ENCODE results near the gene DPEP1.

- TF ChIP-seq RAD21 (IDR thresholded peaks at IDR 0.05) (no peak), YY1 (IDR thresholded peaks at IDR 0.05) (no peak), ATF3 (IDR thresholded peaks at IDR 0.05) (no peak), SP1 (IDR thresholded peaks at IDR 0.05) (no peak), EGR1 (IDR thresholded peaks at IDR 0.05; ENCODE audit: low read depth in 2 of 2) (no peak), RXRA (IDR thresholded peaks at IDR 0.05) (no peak), GABPA (IDR thresholded peaks at IDR 0.05 in 1 of 2, conservative IDR thresholded peaks at IDR 0.05 in 1 of 2) (no peak), TAF1 (conservative IDR thresholded peaks at IDR 0.05) (no peak), ZBTB33 (IDR thresholded peaks at IDR 0.05) (no peak), HNF4G (IDR thresholded peaks at IDR 0.05) (no peak), JUND (IDR thresholded peaks at IDR 0.05) (no peak)
- TF ChIP-seq, protein P1, sequence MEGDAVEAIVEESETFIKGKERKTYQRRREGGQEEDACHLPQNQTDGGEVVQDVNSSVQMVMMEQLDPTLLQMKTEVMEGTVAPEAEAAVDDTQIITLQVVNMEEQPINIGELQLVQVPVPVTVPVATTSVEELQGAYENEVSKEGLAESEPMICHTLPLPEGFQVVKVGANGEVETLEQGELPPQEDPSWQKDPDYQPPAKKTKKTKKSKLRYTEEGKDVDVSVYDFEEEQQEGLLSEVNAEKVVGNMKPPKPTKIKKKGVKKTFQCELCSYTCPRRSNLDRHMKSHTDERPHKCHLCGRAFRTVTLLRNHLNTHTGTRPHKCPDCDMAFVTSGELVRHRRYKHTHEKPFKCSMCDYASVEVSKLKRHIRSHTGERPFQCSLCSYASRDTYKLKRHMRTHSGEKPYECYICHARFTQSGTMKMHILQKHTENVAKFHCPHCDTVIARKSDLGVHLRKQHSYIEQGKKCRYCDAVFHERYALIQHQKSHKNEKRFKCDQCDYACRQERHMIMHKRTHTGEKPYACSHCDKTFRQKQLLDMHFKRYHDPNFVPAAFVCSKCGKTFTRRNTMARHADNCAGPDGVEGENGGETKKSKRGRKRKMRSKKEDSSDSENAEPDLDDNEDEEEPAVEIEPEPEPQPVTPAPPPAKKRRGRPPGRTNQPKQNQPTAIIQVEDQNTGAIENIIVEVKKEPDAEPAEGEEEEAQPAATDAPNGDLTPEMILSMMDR (IDR thresholded peaks at IDR 0.05; ENCODE audit: low read depth, low read length, missing input control): no peak
- TF ChIP-seq, protein P2, sequence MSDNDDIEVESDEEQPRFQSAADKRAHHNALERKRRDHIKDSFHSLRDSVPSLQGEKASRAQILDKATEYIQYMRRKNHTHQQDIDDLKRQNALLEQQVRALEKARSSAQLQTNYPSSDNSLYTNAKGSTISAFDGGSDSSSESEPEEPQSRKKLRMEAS (IDR thresholded peaks at IDR 0.05): no peak
- TF ChIP-seq, protein P3, sequence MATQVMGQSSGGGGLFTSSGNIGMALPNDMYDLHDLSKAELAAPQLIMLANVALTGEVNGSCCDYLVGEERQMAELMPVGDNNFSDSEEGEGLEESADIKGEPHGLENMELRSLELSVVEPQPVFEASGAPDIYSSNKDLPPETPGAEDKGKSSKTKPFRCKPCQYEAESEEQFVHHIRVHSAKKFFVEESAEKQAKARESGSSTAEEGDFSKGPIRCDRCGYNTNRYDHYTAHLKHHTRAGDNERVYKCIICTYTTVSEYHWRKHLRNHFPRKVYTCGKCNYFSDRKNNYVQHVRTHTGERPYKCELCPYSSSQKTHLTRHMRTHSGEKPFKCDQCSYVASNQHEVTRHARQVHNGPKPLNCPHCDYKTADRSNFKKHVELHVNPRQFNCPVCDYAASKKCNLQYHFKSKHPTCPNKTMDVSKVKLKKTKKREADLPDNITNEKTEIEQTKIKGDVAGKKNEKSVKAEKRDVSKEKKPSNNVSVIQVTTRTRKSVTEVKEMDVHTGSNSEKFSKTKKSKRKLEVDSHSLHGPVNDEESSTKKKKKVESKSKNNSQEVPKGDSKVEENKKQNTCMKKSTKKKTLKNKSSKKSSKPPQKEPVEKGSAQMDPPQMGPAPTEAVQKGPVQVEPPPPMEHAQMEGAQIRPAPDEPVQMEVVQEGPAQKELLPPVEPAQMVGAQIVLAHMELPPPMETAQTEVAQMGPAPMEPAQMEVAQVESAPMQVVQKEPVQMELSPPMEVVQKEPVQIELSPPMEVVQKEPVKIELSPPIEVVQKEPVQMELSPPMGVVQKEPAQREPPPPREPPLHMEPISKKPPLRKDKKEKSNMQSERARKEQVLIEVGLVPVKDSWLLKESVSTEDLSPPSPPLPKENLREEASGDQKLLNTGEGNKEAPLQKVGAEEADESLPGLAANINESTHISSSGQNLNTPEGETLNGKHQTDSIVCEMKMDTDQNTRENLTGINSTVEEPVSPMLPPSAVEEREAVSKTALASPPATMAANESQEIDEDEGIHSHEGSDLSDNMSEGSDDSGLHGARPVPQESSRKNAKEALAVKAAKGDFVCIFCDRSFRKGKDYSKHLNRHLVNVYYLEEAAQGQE (IDR thresholded peaks at IDR 0.05): no peak
Observed at GRCh38 chr16:89606006-89606405, 7.4 kb upstream of the DPEP1 start.

All from liver (tissue), 3 donors.